ENCODE measurements around the gene GSTM2.
"Not testable (repeated sequence)": the region's sequence is repeated elsewhere in the genome, so short reads cannot be mapped to it uniquely, and the experiment has no call there.

DNA sequence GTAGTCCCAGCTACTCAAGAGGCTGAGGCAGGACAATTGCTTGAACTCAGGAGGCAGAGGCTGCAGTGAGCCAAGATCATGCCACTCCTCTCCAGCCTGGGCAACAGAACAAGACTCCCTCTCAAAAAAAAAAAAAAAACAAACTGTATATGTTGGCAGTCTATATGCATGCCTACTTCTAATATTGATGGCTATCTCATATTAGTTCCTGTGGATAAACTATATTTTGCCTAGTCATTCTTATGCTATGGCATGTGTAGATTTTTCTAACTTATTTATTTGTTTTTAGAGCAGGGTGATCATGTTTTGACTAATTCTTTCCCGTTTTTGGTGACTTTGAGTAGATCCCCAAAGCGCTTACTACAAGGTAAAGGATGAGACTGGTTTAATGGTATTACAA, 10.8 kb downstream of the GSTM2 start:
- not testable (repeated sequence) for TF ChIP-seq BACH2 (CRISPR knock-in tag; IDR thresholded peaks at IDR 0.05; ENCODE audit: borderline replicate concordance); SNAI2 (CRISPR knock-in tag; IDR thresholded peaks at IDR 0.05); ZNF8 (CRISPR knock-in tag; IDR thresholded peaks at IDR 0.05); CSDC2 (CRISPR knock-in tag; IDR thresholded peaks at IDR 0.05); ZFP30 (CRISPR knock-in tag; IDR thresholded peaks at IDR 0.05)
- TF ChIP-seq, protein P1, sequence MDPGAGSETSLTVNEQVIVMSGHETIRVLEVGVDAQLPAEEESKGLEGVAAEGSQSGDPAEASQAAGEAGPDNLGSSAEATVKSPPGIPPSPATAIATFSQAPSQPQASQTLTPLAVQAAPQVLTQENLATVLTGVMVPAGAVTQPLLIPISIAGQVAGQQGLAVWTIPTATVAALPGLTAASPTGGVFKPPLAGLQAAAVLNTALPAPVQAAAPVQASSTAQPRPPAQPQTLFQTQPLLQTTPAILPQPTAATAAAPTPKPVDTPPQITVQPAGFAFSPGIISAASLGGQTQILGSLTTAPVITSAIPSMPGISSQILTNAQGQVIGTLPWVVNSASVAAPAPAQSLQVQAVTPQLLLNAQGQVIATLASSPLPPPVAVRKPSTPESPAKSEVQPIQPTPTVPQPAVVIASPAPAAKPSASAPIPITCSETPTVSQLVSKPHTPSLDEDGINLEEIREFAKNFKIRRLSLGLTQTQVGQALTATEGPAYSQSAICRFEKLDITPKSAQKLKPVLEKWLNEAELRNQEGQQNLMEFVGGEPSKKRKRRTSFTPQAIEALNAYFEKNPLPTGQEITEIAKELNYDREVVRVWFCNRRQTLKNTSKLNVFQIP (CRISPR knock-in tag; IDR thresholded peaks at IDR 0.05; ENCODE audit: borderline replicate concordance, low read depth): not testable (repeated sequence)

Data from SK-N-SH treated with all-trans-retinoic acid at 6 μM for 48 hours (cell line).